Hematopoietic multipotent progenitor cell treated with erythropoietin and hydrocortisone succinate and interleukin-3 and kit ligand, for 8 days (in vitro differentiated cells): ENCODE results near the gene KLHL17.
"Not testable (repeated sequence)": the region's sequence is repeated elsewhere in the genome, so short reads cannot be mapped to it uniquely, and the experiment has no call there.

ENCODE experiments used
- DNase-seq: peaks from one replicate; pipeline ENCODE4 v3.0.0-alpha.2; 2015

The KLHL17 gene

DNA sequence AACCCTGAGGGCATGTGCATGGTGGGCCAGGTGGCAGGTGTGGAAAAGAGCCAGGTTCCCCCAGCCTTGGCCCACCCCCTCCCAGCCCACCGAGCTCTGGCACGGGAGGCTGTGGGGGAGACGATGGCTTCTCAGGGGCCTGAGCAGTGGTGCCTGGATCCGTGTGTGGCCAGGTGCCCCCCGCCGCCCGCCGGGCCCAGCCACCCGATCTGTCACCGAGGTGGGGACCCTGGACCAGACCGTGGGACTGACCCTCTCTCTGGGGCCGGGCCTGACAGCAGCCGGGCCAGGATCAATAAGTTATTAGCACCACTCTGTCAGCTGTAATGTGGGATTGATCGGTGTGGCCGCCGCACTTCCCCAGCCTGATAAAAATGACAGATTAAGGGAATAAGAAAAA, 22.9 kb upstream of the KLHL17 start:
- no peak for DNase-seq

DNA sequence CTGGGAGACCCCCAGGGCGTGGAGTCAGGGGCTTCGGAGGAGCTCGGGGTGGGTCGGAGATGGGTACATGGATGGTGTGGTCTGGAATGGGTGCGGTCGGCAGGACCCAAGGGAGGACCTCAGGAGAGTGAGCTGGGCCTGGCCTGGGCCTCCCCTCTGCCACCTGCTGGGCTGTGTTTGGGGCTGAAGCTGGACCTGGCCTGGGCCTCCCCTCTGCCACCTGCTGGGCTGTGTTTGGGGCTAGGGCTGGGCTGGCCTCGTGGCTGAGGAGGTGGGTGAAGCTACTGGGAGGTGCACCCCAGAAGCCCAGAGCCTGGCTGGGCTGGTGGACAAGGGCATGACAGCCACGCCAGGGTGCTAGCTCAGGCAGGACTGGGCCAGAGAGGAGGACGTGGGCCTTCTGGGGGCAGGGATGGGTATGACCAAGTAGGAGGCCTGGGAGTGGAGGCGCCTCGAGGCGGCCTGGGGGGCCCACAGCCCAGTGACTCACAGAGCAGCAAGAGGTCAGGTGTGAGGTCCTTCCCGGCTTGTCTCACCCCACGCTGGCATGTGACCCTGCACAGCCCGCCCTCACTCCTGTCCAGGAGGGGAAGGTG, 22.2 kb upstream of the KLHL17 start:
- DNase-seq: peak; percentile 47

DNA sequence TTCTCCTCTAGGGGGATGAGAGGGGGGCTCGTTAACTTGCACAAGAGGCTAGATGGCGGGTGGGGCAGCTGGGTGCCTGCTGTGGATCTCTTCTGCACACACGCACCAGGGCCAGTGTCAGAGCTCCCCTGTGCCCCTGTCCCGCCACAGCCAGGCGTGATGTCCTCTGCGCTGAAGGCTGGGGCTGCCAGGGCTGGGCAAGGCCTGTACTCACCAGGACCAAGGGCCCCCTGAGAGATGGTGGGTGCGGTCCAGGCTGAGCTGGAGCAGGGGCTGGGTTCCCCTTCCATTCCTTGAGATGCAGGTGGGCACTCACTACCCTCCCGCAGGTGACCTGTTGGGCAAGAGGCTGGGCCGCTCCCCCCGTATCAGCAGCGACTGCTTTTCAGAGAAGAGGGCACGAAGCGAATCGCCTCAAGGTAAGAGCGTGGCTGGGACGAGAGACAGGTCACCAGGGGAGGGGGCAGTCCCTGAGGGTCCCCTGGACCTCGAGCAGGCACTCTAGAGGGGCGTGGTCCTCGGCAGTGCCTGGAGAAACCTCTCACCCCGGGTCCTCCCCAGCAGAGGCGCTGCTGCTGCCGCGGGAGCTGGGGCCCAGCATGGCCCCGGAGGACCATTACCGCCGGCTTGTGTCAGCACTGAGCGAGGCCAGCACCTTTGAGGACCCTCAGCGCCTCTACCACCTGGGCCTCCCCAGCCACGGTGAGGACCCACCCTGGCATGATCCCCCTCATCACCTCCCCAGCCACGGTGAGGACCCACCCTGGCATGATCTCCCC, 21.5 kb upstream of the KLHL17 start:
- no peak for DNase-seq

DNA sequence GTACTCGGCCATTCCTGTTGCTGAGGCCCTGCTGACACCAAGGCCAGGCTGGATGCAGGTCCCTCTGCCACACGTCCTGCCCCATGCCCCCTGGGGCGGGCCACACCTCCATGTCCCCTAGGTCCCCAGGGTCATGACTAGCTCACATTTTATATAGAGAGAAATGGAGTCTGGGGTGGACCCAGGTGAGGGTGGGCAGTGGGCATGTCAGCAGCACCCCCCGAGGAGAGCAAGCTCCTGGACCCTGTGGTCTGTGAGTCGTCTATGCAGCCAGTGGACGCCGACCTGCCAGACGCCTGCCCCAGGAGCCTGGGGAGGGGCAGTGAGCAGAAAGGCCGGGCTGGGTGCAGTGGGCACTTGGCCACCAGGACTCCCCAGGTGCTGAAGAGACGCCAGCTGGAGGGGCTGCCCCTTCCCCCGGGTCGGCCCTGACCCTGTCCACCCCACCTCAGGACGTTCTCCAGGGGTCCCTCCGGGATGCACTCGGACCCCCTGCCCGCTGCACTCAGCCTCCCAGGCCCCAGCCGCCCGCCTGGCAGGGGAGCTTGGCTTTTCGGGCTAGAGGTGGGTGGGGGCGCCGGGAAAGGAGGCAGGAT, 20.8 kb upstream of the KLHL17 start:
- DNase-seq: no peak

DNA sequence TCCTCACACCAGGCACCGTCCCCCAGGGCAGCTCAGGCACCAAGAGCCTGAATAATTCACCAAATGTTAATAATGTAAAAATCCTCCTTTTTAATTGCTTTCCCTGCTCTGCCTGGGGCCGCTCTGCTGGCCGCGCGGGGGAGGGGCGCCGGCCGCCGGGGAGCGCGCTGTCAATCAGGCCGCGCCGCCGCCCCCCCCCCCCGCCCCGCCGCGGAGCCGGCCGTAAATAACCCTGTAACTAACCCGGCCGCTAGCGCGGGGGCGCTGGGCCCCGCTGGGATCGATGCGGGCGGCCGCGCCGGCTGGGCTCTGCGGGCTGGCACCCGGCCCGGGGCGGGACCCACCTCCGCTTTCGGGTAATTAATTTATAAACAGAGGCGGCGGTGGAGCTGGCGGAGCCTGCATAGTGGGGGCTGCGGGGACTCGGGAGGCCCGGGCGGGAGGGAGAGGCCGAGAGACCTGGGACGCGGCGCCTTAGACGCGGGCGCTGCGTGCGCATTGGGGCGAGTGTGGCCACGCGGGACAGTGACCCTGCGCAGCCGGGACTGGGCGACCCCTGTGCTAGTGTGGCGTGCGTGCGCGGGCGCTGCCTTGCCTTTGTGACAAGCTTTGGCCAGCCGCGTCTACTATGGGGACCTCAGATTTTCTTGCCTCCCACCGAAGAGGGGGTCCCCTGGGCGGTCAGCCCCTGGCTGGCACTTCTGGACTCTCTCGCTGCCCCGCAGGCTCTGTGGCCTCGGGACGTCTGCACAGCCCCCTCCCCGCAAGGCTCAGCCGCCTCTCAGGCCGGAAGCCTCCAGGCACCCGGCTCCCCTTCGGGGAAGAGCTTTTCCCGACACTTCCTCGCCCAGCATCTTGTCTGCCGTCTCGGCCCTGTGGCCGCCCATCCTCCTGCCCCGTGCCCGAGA, 20.0 kb upstream of the KLHL17 start:
- DNase-seq: peak; percentile 49

DNA sequence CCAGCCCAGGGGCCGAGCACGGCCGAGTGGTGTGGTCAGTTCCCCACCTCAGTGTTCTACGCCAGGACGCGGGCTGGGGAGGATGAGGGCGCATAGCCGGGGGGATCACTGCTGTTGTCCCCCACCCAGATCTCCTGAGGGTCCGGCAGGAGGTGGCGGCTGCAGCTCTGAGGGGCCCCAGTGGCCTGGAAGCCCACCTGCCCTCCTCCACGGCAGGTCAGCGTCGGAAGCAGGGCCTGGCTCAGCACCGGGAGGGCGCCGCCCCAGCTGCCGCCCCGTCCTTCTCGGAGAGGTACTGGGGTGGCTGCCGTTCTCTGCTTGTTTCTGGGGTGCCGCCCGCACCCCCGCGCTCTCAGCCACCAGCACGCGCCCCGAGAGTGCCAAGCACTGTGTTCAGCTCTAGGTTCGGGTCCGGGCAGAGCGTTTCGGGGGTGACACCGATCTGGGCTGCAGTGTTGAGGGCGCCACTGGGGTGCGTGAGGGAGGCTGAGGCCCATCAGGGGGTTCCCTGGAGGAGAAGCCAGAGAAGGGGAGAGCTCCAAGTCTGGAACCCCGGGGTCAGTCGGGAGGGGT, 19.3 kb upstream of the KLHL17 start:
- DNase-seq: no peak

DNA sequence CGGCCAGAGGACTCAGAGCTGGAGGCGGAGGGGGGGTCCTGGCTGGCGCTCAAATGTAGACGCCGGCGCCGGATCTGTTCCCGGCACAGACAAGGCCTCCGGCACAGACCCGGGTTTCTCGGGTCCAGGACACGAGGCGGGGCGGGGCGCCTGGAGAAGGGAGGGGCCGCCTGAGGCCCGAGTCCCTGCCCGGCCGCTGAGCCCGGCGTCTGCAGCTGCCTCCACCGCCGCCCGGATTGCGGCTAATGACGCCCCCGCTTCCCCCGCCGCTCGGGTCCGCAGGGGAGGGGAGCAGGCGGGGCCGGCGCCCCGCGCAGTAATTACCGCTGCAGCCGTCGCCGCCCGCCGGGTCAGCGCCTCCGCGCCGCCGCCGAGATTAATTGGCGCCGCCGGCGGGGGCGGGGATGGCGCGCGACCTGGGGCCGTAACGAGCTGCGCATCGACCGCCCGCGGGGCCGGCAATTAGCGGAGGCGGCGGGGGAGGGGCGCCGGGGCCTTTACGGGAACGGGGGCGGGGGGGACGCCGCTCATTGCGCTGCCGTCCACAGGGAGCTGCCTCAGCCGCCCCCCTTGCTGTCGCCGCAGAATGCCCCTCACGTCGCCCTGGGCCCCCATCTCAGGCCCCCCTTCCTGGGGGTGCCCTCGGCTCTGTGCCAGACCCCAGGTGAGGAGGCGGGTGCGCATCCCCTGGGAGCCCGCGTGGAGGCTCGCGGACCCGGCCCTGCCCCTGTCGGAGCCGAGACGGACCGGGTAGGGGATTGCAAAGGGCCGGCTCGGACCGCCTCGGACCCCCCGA, 18.6 kb upstream of the KLHL17 start:
- peak; percentile 29 for DNase-seq

DNA sequence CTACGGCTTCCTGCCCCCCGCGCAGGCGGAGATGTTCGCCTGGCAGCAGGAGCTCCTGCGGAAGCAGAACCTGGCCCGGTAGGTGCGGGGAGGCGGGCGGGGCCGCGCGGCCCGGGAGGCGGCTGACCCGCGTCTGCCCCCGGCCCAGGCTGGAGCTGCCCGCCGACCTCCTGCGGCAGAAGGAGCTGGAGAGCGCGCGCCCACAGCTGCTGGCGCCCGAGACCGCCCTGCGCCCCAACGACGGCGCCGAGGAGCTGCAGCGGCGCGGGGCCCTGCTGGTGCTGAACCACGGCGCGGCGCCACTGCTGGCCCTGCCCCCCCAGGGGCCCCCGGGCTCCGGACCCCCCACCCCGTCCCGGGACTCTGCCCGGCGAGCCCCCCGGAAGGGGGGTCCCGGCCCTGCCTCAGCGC, 18.0 kb upstream of the KLHL17 start:
- DNase-seq: no peak

DNA sequence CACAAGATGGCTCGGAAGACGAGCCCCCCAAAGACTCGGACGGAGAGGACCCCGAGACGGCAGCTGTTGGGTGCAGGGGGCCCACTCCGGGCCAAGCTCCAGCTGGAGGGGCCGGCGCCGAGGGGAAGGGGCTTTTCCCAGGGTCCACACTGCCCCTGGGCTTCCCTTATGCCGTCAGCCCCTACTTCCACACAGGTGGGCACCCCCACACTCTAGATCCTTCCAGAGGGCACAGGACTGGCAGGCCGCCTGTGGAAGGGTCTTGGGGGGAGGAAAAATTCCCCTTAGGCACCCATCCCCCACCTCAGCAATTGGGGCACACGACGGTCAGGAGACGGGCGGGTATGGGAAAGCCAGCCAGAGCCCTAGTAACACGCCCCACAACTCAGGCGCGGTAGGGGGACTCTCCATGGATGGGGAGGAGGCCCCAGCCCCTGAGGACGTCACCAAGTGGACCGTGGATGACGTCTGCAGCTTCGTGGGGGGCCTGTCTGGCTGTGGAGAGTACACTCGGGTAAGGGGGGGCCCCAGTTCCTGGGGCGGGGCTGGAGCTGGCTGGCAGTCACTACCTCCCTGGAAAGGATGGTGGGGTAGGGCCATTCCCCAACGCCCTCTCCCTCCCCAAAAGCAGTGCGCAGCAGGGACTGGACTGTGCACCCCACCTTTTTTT, 17.4 kb upstream of the KLHL17 start:
- DNase-seq: no peak

DNA sequence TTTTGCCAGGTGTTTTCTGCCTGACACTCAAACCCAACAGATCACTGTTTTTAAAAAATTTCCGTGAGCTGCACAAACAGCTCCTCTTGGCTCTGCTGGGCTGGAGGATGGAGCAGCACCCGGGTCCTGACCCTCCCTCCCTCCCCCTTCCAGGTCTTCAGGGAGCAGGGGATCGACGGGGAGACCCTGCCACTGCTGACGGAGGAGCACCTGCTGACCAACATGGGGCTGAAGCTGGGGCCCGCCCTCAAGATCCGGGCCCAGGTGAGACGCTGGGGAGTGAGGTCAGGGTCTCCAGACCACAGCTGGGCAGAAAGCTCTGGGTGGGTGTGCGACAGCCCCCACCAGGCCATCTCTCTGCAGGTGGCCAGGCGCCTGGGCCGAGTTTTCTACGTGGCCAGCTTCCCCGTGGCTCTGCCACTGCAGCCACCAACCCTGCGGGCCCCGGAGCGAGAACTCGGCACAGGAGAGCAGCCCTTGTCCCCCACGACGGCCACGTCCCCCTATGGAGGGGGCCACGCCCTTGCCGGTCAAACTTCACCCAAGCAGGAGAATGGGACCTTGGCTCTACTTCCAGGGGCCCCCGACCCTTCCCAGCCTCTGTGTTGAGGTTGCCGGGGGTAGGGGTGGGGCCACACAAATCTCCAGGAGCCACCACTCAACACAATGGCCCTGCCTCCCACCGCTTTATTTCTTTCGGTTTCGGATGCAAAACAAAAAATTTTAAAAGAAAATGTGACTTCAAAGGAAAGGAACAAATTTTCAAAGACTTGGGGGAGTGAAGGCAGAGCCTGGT, 16.6 kb upstream of the KLHL17 start:
- no peak for DNase-seq

DNA sequence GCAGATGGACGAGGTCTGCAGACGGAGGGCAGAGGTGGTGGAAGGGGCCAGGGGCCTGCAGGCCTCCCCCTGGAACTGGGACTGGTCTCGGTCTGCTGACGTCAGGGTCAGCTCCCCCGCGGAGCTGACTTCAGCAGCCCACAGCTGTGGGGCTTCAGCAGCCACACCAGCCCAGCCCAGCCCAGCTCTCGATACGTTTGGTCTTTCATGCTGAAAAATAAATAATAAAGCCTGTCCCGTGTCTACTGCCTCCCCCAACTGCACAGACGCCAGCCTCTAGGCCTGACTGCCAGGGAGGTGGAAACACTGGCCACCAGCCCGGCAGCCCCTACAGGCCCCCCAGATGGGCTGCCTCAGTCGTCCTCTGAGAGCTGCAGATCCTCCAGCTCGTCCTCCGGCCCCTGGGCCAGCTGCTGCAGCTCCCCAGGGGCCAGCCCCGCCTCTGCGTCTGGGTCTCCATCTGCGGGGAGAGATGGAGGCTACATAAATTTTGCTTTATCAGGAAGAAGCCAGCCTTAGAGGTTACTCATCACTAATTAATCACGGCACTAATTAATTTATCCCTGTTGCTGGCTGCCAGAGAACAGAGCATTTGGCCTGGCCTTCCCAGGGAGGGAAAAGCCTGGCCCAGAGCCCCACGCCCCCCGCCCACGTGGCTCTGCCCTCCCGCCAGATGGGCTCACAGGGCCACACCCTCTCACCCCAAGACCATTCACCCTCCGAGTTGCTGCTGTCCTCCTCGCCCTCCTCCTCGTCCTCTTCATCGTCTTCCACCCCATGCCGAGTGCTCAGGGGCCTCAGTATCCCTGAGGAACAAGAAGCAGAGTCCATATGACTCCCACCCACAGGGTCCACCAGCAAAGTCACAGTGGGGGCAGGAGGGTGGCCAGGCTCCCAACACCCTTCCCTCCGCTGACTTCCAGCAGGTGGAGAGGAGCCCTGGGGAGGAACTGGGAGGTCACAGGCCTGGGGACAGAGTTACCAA, 15.8 kb upstream of the KLHL17 start:
- no peak for DNase-seq

DNA sequence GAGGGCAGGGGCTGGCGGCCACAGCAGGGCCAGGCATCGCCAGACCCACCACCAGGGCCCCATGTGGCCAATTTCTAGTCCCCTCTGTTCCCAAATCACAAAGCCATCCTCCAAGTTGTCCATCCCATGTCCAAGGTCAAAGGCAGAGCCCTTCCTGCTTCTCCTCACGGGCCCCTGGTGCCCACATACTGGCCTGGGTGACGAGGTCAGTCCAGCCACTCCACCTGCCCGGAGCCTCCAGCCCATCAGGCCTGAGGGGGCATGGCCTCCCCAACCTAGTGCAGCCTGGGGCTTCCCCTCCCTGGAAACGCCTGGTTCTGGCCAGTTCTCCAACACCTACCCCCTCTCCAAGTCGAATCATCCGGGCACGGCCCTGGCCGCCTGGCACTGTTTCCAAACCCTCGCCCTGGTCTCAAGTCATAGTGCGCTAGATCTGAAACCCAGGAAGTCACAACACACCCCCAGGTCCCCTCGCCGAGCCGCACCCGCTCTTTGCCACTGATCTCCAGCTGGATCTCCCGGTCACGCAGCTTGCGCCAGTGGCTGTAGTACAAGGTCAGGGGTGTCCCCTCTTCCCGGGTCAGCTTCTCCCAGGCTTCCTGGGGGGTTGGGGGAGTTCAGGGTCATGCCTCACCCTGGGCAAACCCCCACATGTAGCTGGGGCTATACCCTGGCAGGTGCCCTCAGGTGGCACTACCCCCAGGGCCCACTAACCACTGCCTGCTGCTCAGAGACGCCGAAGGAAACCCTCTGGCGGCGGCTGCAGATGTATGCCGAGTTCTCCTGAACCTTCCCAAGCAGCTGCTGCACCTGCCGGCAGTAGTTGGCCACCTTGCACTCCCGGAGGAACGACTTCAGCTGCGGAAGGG, 14.5 kb upstream of the KLHL17 start:
- no peak for DNase-seq

DNA sequence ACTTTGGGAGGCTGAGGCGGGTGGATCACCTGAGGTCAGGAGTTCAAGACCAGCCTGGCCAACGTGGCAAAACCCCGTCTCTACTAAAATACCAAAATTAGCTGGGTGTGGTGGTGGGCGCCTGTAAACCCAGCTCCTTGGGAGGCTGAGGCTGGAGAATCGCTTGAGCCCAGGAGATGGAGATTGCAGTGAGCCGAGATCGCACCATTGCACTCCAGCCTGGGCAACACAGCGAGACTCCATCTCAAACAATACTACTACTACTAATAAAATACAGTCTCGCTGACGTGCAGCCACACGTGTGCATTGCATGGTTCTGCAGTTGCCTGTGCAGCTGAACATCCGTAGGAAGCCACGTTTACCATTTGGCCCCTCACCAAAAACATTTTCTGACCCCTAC, 13.6 kb upstream of the KLHL17 start:
- DNase-seq: not testable (repeated sequence)

DNA sequence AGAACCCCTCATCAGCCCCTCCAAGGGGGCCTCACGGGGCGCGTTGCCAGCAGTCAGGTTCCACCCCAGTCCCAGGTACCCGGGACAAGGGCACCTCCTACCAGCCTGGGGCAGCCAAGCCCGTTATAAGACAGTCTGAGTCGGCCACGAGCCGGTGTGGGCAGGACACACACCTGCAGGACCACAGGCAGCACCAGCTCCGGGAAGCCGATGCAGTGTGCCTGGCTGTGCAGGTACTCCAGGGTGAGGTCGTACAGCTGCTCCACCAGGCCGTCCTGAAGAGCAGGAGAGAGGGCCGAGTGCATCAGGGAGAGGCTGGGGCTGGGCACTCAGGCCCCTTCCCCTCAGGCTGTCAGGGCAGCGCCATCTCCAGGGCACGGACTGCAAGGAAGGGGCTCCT, 12.4 kb upstream of the KLHL17 start:
- DNase-seq: no peak

DNA sequence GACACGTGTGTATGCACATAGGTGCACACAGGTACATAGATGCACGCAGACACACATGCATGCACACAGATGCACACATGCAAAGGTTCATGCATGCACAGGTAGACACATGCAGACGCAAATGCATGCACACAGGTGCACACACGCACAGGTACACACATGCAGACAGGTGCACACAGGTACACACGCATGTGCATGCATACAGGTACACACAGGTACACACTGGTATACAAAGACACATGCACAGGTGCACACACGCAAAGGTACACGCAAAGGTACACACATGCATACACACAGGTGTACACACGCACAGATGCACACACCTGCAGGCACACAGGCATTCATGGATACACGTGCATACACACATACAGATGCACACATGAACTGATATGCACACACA, 10.1 kb upstream of the KLHL17 start:
- DNase-seq: no peak

DNA sequence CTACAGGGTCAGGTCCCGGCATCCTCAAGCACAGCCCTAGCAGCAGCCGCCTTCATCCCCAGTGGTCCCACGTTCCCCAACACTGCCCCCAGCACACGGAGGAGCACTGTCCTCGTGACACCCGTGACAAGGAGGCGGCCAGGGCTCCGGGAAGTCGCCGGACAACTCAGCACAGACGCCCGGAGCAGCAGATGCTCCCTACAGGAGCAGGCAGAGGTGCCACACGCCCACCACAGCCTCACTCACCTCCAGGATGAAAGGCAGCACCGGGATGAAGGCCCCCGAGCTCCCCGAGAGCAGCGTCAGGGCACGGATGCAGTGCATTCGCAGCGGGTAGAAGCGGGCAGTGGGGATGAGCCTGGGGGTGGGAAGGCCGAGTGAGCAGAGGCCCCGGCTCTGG, 9.5 kb upstream of the KLHL17 start:
- DNase-seq: no peak

DNA sequence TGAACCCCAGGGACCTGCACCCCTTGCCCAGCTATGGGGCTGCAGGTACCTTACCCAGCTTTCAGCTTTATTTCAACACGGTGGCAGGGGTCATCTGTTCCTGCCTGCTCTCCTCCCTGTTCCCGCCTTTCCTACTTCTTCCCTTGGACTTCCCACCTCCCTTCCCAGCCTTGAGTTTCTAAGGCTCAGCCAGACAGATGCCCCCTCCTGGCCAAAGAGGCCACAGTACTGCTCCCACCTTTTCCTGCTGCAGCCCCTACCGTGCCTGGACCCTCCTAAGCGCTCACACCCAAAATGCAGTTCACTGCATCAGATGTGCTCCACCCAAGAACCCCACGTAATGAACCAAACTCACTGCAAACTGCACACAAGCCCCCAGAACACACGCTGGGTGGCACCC, 9.0 kb upstream of the KLHL17 start:
- DNase-seq: no peak

DNA sequence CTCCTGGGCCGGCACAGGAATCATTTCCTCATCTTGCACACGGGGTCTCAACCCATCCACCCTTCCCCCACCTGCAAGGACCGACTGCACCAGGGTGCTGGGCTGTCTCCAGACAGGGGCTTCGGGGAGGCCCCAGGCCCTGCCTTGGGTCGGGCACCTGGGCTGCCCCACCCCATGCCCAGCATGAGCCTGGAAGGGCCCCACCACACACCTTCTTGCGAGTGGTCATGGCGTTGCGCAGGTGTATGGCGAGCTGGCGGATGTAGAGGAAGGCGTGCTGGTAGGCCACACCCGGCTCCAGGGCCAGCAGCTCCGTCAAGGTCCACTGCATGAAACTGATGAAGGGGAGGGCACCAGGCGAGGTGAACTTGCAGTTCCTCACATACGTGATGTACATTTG, 8.2 kb upstream of the KLHL17 start:
- DNase-seq: no peak
